Lower leg skin (tissue), 3 donors: ENCODE data around the gene CAVIN3.

ENCODE experiments used
- CTCF ChIP-seq, 3 donors: fragments of 450-650 bp; IDR thresholded peaks; one replicate each; pipeline ENCODE4 v1.5.1; 2016; ENCODE audit warnings: antibody characterized with exemption in 3 of 3, mild to moderate bottlenecking in 3 of 3, moderate library complexity in 2 of 3
- POLR2A ChIP-seq, 2 donors: fragments of 450-650 bp; IDR thresholded peaks; one replicate each; pipeline ENCODE4 v1.6.1; 2016 to 2017; ENCODE audit warnings: antibody characterized with exemption in 2 of 2, mild to moderate bottlenecking in 1 of 2, moderate library complexity in 1 of 2

DNA sequence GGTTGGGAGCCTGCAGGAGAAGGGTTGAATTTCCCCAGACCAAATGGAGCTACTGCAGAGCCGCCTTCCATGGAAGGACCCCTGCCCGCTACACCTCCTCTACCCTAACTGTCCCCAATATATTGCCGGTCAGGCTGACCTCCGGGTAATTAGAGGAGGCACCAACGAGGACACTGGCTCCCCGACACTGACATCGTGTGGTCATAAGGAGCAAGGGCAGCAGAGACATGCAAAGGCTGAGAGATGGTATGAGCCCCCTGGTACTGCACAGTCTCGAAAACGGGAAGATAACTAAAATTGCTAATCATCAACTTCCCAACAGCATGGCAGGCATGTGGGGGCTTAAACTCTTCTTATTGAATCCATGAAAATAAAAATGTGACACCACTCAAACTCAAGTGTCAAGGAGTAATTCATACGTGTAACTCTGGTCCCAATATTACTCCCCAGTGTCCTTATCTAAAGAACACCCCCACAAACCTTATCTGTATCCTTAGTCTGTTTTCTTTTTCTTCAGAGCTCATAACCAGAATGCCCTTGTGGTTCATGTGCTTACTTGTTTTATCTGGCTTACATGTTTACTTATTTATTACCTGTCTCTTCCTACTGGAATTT lies 4.4 kb downstream of the CAVIN3 start:
- TF ChIP-seq CTCF (IDR thresholded peaks at IDR 0.05): peak in 1 of 3 donors; percentile 27
- TF ChIP-seq POLR2A (IDR thresholded peaks at IDR 0.05): no peak
